GM21529 (cell line): ENCODE measurements around the gene ILRUN.
"Not testable (repeated sequence)": the region's sequence is repeated elsewhere in the genome, so short reads cannot be mapped to it uniquely, and the experiment has no call there.

Experiments used
- ATAC-seq: cut with Tn5 transposase; IDR thresholded peaks from one replicate; pipeline ENCODE4 v1.9.1; 2021; ENCODE audit not compliant: unreplicated experiment

The ILRUN gene

GRCh38 chr6:34665019-34665418, 31.5 kb downstream of the ILRUN start:
- no peak for ATAC-seq

GRCh38 chr6:34664256-34664971, 32.2 kb downstream of the ILRUN start:
- no peak for ATAC-seq

DNA sequence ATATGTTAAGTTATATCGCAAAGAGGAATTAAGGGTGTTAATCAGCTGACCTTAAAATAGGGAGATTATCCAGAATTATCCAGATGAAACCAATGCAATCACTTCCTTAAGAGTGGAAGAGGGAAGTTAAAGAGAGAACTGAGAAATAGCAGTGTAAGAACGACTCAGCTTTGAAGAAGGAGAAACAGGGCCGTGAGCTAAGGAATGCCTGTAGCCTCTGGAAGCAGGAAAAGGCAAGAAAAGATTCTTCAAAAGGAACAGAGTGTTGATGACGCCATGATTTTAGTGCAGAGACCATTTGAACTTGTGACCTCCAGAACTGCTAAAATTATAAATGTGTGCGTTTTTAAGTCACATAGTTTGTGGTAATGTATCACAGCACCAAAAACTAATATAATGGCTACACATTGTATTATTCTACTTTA, 32.7 kb downstream of the ILRUN start:
- no peak for ATAC-seq

DNA sequence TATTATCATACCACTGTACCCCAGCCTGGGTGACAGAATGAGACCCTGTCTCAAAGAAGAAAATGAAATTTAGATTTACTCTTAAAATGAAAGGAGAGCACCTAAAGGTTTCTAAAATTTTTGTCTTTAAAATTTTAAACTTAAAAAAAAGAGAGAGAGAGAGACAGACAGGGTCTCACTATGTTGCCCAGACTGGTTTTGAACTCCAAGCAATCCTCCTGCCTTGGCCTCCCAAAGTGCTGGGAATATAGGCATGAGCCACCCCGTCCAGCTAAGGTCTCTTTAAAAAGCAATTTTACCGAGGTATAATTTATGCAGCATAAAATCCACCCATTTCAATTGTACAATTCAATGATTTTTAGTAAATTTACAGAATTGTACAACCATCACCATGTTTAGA, 33.2 kb downstream of the ILRUN start:
- no peak for ATAC-seq

- ATAC-seq = no peak
These were observed 35.2 kb downstream of the ILRUN start for GRCh38 chr6:34661357-34661756.

DNA sequence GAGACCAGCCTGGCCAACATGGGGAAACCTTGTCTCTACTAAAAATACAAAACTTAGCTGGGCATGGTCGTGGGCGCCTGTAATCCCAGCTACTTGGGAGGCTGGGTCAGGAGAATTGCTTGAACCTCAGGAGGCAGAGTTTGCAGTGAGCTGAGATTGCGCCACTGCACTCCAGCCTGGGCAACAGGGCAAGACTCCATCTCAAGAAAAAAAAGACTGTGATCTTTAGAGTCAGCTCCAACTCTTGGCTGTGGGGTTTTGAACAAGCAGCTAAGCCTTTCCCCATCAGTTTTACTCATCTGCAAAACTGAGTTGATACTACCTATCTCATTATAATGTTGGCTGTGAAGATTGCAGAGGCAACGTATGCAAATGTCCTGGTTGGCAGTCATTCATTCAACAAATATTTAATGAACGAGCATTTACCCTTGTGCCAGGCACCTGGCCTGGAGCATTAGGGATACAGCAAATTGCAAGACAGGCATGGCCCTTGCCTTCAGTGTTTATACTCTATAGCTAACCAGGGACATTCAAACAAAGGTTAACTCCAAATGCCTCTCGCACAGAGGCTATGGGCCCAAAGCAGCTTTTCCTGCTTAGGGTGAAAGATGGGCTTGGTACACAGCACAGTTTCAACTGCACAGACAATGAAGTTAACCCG, 37.8 kb downstream of the ILRUN start:
- ATAC-seq = no peak

GRCh38 chr6:34657979-34658480, 38.5 kb downstream of the ILRUN start:
- ATAC-seq = not testable (repeated sequence)

- ATAC-seq = no peak
These were observed 39.1 kb downstream of the ILRUN start for GRCh38 chr6:34657307-34657978.

- no peak for ATAC-seq
These were observed 39.6 kb downstream of the ILRUN start for GRCh38 chr6:34657037-34657306.

GRCh38 chr6:34656378-34657036, 40.1 kb downstream of the ILRUN start:
- ATAC-seq = peak; percentile 91

DNA sequence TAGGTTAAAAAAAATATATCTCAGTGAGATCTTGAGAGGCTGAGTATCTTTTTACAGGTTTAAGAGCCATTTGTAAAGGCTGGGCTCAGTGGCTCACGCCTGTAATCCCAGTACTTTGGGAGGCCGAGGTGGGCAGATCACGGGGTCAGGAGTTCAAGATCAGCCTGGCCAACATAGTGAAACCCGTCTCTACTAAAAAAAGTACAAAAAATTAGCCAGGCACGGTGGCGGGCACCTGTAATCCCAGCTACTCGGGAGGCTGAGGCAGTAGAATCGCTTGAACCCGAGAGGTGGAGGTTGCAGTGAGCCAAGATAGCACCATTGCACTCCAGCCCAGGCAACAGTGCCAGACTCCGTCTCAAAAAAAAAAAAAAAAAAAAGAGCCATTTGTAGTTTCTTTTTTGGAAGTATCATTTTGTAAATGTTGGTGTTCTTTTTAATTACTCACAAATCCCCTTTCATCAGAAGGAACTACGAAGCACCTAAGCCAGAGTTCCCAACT, 40.6 kb downstream of the ILRUN start:
- ATAC-seq = not testable (repeated sequence)

DNA sequence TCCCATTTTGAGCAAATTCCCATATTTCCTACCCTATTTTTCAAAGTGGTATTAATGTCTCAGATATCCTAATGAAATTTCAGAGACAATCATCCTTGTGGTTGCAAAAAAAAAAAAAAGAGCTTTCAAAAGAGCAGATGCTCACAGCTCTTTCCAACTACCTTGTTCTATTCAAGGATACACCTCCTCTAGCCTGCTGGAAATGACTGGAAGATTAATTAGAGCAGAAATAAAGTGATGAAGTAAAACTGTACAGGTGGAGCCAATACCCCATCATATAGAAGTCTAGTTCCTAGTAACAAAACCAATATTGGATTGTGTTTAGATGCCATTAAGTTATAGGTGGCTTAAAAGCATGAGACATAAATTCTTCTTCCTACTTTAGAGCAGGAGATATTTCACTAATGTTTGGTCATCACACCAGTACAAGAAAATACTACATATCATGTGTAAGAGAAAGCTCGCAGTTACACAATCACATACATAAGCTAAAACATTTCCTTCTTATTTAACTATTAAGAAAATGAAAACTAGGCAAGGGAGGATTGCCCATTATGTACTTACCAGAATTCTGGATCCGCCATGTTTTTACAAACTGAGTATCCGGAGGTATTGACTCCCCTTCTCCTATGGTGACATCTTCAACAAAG, 42.4 kb downstream of the ILRUN start:
- ATAC-seq = no peak

DNA sequence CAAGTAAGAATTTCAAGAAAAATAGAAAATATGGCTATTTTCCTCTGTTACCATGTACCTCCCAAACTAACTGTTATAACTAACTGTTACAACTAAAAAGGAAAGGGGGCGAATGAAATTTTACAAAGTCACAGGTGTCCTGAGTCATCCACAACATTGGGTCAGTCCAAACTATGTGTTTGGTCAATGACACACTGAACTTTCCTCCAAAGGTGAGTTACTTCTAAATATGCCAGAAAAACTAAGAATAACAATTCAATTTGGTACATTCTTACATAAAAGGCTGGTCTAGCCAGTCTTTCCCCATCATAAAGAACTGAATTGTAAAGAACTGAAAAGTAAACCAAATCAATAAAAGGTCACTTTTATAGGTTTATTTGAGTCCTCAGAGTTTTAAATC, 44.3 kb downstream of the ILRUN start:
- ATAC-seq = no peak

GRCh38 chr6:34650823-34651222, 45.7 kb downstream of the ILRUN start:
- no peak for ATAC-seq

DNA sequence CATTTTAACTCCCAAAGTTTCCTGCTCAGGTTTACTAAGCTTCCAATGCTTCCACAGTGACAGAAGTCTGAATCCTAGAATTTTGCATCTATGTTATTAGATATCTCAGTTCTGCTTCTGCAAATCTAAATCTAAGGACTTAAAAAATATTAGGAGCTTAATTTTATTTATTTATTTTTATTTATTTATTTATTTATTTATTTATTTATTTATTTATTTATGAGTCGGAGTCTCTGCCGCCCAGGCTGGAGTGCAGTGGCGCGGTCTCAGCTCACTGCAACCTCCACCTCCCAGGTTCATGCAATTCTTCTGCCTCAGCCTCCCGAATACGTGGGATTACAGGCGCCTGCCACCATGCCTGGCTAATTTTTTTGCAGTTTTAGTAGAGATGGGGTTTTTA, 46.3 kb downstream of the ILRUN start:
- ATAC-seq = not testable (repeated sequence)

DNA sequence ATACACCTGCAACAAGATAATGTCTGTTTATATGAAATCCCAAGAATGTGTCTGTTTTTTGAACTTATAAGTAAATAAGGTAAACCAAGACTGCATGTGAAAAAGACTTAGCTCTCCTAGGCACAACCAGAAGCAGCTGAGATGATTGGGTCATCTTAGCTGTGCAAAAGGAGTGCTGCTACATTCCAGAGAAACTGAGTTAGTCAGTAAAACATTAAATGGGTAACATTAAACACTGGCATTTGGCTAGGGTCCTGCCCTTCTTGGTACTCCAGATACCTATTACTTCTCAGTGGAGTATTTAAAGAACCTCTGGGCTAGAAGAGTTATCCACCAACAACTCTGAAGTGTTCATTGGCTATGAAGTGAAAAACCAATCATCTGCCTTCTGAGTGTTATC, 47.8 kb downstream of the ILRUN start:
- ATAC-seq = no peak
